ENCODE measurements around the gene PLD3.

DNA sequence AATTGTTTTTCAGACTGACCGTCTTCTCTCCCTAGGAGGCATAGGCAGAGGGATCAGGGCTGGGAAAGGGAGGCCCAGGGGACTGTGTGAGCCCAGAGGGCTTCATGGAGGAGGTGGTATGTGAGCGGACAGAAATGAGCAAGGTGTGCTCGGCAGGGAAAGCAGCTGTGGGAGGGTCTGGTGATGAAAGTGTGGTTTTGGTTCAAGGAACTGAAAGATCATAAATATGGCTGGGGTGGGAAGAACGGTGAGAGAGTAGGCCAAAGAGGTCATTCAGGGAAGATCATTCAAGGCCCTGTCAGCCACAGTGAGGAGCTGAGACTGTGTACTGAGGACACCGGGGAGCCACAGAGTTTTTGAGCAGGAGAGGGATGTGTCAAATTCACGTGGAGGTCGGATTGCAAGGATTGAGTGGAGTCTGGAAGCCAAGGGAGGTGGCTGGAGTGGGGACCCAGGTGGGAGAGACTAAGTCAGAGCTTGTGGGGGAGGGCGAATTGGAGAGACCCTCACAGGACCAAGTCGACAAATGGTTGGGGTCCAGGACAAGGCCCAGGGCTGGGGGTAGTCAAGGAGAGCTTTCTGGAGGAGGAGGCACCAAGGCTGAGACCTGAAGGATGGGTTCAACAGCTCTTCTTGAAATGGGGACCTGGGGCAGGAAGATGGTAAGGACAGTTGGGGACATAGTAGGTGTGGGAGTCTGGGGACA, 7.6 kb downstream of the PLD3 start:
- TF ChIP-seq, protein P1, sequence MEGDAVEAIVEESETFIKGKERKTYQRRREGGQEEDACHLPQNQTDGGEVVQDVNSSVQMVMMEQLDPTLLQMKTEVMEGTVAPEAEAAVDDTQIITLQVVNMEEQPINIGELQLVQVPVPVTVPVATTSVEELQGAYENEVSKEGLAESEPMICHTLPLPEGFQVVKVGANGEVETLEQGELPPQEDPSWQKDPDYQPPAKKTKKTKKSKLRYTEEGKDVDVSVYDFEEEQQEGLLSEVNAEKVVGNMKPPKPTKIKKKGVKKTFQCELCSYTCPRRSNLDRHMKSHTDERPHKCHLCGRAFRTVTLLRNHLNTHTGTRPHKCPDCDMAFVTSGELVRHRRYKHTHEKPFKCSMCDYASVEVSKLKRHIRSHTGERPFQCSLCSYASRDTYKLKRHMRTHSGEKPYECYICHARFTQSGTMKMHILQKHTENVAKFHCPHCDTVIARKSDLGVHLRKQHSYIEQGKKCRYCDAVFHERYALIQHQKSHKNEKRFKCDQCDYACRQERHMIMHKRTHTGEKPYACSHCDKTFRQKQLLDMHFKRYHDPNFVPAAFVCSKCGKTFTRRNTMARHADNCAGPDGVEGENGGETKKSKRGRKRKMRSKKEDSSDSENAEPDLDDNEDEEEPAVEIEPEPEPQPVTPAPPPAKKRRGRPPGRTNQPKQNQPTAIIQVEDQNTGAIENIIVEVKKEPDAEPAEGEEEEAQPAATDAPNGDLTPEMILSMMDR (conservative IDR thresholded peaks at IDR 0.05; ENCODE audit: low read length) = no peak
- TF ChIP-seq EZH2phosphoT487 (IDR thresholded peaks at IDR 0.05; ENCODE audit: borderline replicate concordance, low read depth, low read length) = no peak
